GM23338 (cell line): ENCODE results near the gene DDX31. TPM values are rescaled to one million over a fixed set of nuclear protein-coding genes. Genes with fewer than 3 reads are reported as not detected.

Source experiments
- ATAC-seq: fragments of 200-7000 bp; cut with Tn5 transposase; 3 replicates; pipeline ENCODE4 v1.9.1; 2020
- DNase-seq: peaks from one replicate; pipeline ENCODE4 v3.0.0-alpha.2; 2015; ENCODE audit warnings: low spot score
- H2AFZ ChIP-seq: fragments of 200-600 bp; sonication (generic); 2 replicates; pipeline ENCODE4 v1.8.0; 2016; ENCODE audit warnings: antibody characterized with exemption, mild to moderate bottlenecking, moderate library complexity
- H3F3A ChIP-seq: fragments of 200-600 bp; sonication (generic); replicated peaks from 2 replicates; pipeline ENCODE4 v1.8.0; 2017; ENCODE audit warnings: antibody characterized with exemption, mixed run types, low read depth
- H3K27ac ChIP-seq: fragments of 200-600 bp; sonication (generic); 2 replicates; pipeline ENCODE4 v1.6.1; 2016; ENCODE audit warnings: low read depth
- H3K27me3 ChIP-seq: fragments of 200-600 bp; sonication (generic); 2 replicates; pipeline ENCODE4 v1.8.0; 2016; ENCODE audit warnings: mild to moderate bottlenecking, mixed run types, moderate library complexity; ENCODE audit not compliant: insufficient read depth
- H3K36me3 ChIP-seq: fragments of 200-600 bp; sonication (generic); 2 replicates; pipeline ENCODE4 v1.8.0; 2016; ENCODE audit warnings: mild to moderate bottlenecking; ENCODE audit not compliant: insufficient read depth
- H3K4me1 ChIP-seq: fragments of 200-600 bp; sonication (generic); 2 replicates; pipeline ENCODE4 v1.8.0; 2016; ENCODE audit warnings: mild to moderate bottlenecking, moderate library complexity; ENCODE audit not compliant: insufficient read depth
- H3K4me2 ChIP-seq: fragments of 200-600 bp; sonication (generic); 2 replicates; pipeline ENCODE4 v1.7.1; 2017; ENCODE audit warnings: mixed run types
- H3K4me3 ChIP-seq: fragments of 200-600 bp; sonication (generic); 2 replicates; pipeline ENCODE4 v1.6.1; 2016; ENCODE audit warnings: mixed run types
- H3K79me2 ChIP-seq: fragments of 200-600 bp; sonication (generic); replicated peaks from 2 replicates; pipeline ENCODE4 v1.8.0; 2017; ENCODE audit warnings: mild to moderate bottlenecking; ENCODE audit not compliant: insufficient read depth
- H3K9me2 ChIP-seq: fragments of 200-600 bp; sonication (generic); 2 replicates; pipeline ENCODE4 v1.8.0; 2017; ENCODE audit not compliant: insufficient read depth
- H4K20me1 ChIP-seq: fragments of 200-600 bp; sonication (generic); replicated peaks from 2 replicates; pipeline ENCODE4 v1.8.0; 2017; ENCODE audit warnings: mild to moderate bottlenecking; ENCODE audit not compliant: insufficient read depth
- H3K27ac Mint-ChIP-seq: 2 replicates; pipeline ENCODE4 v1.8.0; 2020; ENCODE audit warnings: inconsistent platforms, mild to moderate bottlenecking, moderate library complexity, mixed read lengths
- H3K27me3 Mint-ChIP-seq: 3 replicates; pipeline ENCODE4 v1.8.0; 2022; ENCODE audit warnings: low read depth, mild to moderate bottlenecking, moderate library complexity, mixed read lengths, inconsistent platforms; ENCODE audit not compliant: insufficient read depth, poor library complexity
- H3K36me3 Mint-ChIP-seq: 3 replicates; pipeline ENCODE4 v1.8.0; 2021; ENCODE audit warnings: low read depth, mild to moderate bottlenecking, inconsistent platforms, moderate library complexity, mixed read lengths
- H3K4me1 Mint-ChIP-seq: 3 replicates; pipeline ENCODE4 v1.8.0; 2020; ENCODE audit warnings: mild to moderate bottlenecking, inconsistent platforms, mixed read lengths
- H3K4me3 Mint-ChIP-seq: 3 replicates; pipeline ENCODE4 v1.8.0; 2021; ENCODE audit warnings: moderate library complexity, mild to moderate bottlenecking, inconsistent platforms, mixed read lengths
- H3K9me3 Mint-ChIP-seq: 3 replicates; pipeline ENCODE4 v1.8.0; 2020; ENCODE audit warnings: moderate library complexity, mild to moderate bottlenecking, inconsistent platforms, mixed read lengths
- CREB1 ChIP-seq: fragments of 250-450 bp; sonication (Bioruptor Pico); IDR thresholded peaks from 2 replicates; pipeline ENCODE4 v1.5.0; 2020; ENCODE audit warnings: low read depth, mild to moderate bottlenecking, moderate library complexity
- NANOG ChIP-seq: IDR thresholded peaks from 2 replicates; pipeline ENCODE4 v1.6.1; 2016; ENCODE audit warnings: antibody characterized with exemption, borderline replicate concordance
- POLR2AphosphoS5 ChIP-seq: IDR thresholded peaks from 2 replicates; pipeline ENCODE4 v1.6.1; 2016; ENCODE audit warnings: antibody characterized with exemption, low read depth
- STAT1 ChIP-seq: IDR thresholded peaks from one replicate; pipeline ENCODE4 v1.6.1; 2016; ENCODE audit warnings: antibody characterized with exemption; ENCODE audit not compliant: unreplicated experiment
- ZNF331 ChIP-seq: fragments of 250-450 bp; sonication (Bioruptor Pico); IDR thresholded peaks from 2 replicates; pipeline ENCODE4 v1.5.0; 2020; ENCODE audit warnings: low read depth, mild to moderate bottlenecking, moderate library complexity
- ZNF462 ChIP-seq: fragments of 250-450 bp; sonication (Bioruptor Pico); IDR thresholded peaks from 2 replicates; pipeline ENCODE4 v1.5.0; 2020; ENCODE audit warnings: mild to moderate bottlenecking, moderate library complexity
- polyA plus RNA-seq: library from polyadenylated mRNA; unstranded; fragments of >200 nt; fragmentation: Nextera tagmentation; extraction: Ambion mirVana; gene quantifications from 2 replicates; pipeline ENCODE4 v1.2.1, GENCODE V29; 2016
- total RNA-seq: library from RNA; depleted of rRNA; stranded (reverse); fragments of >200 nt; shearing (Covaris generic); gene quantifications from 2 replicates; pipeline ENCODE4 v1.2.3, GENCODE V29; 2014
- TF ChIP-seq, protein P1 (sequence below): IDR thresholded peaks from one replicate; pipeline ENCODE4 v1.6.1; 2018; ENCODE audit warnings: antibody characterized with exemption; ENCODE audit not compliant: unreplicated experiment
- TF ChIP-seq, protein P2 (sequence below), 2 experiments: fragments of 200-600 bp in 1 of 2; sonication (generic) in 1 of 2; conservative IDR thresholded peaks; 2 replicates each; pipeline versions ENCODE4 v1.5.1 to v1.6.1; 2016 to 2017; ENCODE audit warnings: antibody characterized with exemption in 2 of 2, low read depth in 2 of 2, mild to moderate bottlenecking in 2 of 2, moderate library complexity in 1 of 2

The DDX31 gene
- total and polyA plus RNA-seq, 2 experiments from 2014 or later, result 14.8 to 23.5 TPM

GRCh38 chr9:132670457-132671391, 941 bp upstream of the DDX31 start, which contains the start of gene GTF3C4:
TSS of gene GTF3C4 (plus strand) at chr9:132670464. CDS start at chr9:132670599, 135 bp downstream.
- peak; percentile 80 for DNase-seq
- H3F3A ChIP-seq, result peaks cover 7% of the 10 kb centered on the region
- Mint-ChIP-seq H3K27ac (peak within 1 kb of the TSS; percentile 92), H3K36me3 (peaks cover 32% of the 10 kb centered on the region), H3K4me1 (peaks cover 42% of the 10 kb centered on the region), H3K27me3 (peaks cover 20% of the 10 kb centered on the region), H3K4me3 (peak within 1 kb of the TSS; percentile 93), H3K9me3 (peaks cover 6% of the 10 kb centered on the region; the same call in 1 of the 3 replicates)
- TF ChIP-seq, protein P1, sequence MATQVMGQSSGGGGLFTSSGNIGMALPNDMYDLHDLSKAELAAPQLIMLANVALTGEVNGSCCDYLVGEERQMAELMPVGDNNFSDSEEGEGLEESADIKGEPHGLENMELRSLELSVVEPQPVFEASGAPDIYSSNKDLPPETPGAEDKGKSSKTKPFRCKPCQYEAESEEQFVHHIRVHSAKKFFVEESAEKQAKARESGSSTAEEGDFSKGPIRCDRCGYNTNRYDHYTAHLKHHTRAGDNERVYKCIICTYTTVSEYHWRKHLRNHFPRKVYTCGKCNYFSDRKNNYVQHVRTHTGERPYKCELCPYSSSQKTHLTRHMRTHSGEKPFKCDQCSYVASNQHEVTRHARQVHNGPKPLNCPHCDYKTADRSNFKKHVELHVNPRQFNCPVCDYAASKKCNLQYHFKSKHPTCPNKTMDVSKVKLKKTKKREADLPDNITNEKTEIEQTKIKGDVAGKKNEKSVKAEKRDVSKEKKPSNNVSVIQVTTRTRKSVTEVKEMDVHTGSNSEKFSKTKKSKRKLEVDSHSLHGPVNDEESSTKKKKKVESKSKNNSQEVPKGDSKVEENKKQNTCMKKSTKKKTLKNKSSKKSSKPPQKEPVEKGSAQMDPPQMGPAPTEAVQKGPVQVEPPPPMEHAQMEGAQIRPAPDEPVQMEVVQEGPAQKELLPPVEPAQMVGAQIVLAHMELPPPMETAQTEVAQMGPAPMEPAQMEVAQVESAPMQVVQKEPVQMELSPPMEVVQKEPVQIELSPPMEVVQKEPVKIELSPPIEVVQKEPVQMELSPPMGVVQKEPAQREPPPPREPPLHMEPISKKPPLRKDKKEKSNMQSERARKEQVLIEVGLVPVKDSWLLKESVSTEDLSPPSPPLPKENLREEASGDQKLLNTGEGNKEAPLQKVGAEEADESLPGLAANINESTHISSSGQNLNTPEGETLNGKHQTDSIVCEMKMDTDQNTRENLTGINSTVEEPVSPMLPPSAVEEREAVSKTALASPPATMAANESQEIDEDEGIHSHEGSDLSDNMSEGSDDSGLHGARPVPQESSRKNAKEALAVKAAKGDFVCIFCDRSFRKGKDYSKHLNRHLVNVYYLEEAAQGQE, result no peak
- TF ChIP-seq POLR2AphosphoS5 (peak; percentile 67), CREB1 (CRISPR knock-in tag) (peak; percentile 79)
- no peaks in the 10 kb centered on the region for H3K36me3 ChIP-seq
- peak within 1 kb of the TSS; percentile 83 for H2AFZ ChIP-seq
- H3K79me2 ChIP-seq, result peaks cover 83% of the 10 kb centered on the region
- H4K20me1 ChIP-seq, result peaks cover 47% of the 10 kb centered on the region
- H3K9me2 ChIP-seq, result no peaks in the 10 kb centered on the region
- peak; percentile 53 for ATAC-seq
- H3K27me3 ChIP-seq, result no peaks in the 10 kb centered on the region
- H3K27ac ChIP-seq, result peak within 1 kb of the TSS; percentile 96
- H3K4me2 ChIP-seq, result peak within 1 kb of the TSS; percentile 80
- peaks cover 51% of the 10 kb centered on the region for H3K4me1 ChIP-seq
- H3K4me3 ChIP-seq, result peak within 1 kb of the TSS; percentile 59

DNA sequence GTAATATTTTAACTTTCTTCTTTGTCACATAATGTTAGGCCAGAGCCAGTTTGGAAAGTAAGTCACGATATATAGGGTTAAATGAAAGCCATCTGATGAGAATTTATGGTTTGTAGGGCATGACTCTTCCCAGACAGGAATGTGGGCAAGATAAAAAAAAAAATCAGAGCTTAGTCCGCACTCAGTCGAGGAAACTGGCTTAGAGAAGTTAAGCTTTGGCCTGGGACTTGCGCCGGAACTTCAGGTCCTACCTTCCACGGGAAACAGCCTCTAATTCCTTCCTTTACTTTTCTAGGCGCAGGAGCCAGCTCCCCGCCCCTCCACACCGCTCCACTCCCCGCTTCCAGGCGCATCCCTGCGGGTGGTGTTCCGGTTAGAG, 475 bp downstream of the DDX31 start:
- Histone ChIP-seq H3K36me3 (no peaks in the 10 kb centered on the region), H2AFZ (peak overlapping the region; percentile 83; the same call in 1 of the 2 replicates), H3K4me3 (peak overlapping the region; percentile 59), H3K27me3 (no peaks in the 10 kb centered on the region), H3K4me1 (peaks cover 60% of the 10 kb centered on the region), H3F3A (peaks cover 7% of the 10 kb centered on the region), H3K9me2 (no peaks in the 10 kb centered on the region), H3K27ac (peak overlapping the region; percentile 96), H4K20me1 (peaks cover 40% of the 10 kb centered on the region), H3K79me2 (peaks cover 83% of the 10 kb centered on the region), H3K4me2 (peak overlapping the region; percentile 80)
- Mint-ChIP-seq H3K27me3 (peaks cover 20% of the 10 kb centered on the region), H3K4me1 (peaks cover 45% of the 10 kb centered on the region), H3K4me3 (peak overlapping the region; percentile 93), H3K36me3 (peaks cover 34% of the 10 kb centered on the region), H3K27ac (peak overlapping the region; percentile 92), H3K9me3 (peaks cover 6% of the 10 kb centered on the region; the same call in 1 of the 3 replicates)
- ATAC-seq, result peak; percentile 60
- peak; percentile 89 for DNase-seq
- TF ChIP-seq, protein P2, sequence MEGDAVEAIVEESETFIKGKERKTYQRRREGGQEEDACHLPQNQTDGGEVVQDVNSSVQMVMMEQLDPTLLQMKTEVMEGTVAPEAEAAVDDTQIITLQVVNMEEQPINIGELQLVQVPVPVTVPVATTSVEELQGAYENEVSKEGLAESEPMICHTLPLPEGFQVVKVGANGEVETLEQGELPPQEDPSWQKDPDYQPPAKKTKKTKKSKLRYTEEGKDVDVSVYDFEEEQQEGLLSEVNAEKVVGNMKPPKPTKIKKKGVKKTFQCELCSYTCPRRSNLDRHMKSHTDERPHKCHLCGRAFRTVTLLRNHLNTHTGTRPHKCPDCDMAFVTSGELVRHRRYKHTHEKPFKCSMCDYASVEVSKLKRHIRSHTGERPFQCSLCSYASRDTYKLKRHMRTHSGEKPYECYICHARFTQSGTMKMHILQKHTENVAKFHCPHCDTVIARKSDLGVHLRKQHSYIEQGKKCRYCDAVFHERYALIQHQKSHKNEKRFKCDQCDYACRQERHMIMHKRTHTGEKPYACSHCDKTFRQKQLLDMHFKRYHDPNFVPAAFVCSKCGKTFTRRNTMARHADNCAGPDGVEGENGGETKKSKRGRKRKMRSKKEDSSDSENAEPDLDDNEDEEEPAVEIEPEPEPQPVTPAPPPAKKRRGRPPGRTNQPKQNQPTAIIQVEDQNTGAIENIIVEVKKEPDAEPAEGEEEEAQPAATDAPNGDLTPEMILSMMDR (conservative IDR thresholded peaks at IDR 0.05; ENCODE audit: low read depth in 2 of 2), result no peak
- no peak for TF ChIP-seq NANOG
- no peak for TF ChIP-seq STAT1
- TF ChIP-seq ZNF462 (CRISPR knock-in tag), result no peak
- no peak for TF ChIP-seq ZNF331 (CRISPR knock-in tag)
